DOHH2 (cell line): ENCODE results near the gene NFIA.

Experiments used
- H3F3A ChIP-seq: fragments of 200-600 bp; sonication (generic), shearing (Covaris generic); 2 replicates; pipeline ENCODE4 v1.6.0; 2016; ENCODE audit warnings: antibody characterized with exemption, mild to moderate bottlenecking; ENCODE audit not compliant: control insufficient read depth, insufficient read depth
- H3K27ac ChIP-seq: fragments of 200-600 bp; sonication (generic); 2 replicates; pipeline ENCODE4 v1.5.1; 2014; ENCODE audit warnings: low read depth, mild to moderate bottlenecking, low read length, moderate library complexity
- H3K27me3 ChIP-seq: fragments of 200-600 bp; sonication (generic); 2 replicates; pipeline ENCODE4 v1.6.1; 2014; ENCODE audit warnings: mild to moderate bottlenecking, low read length, mixed read lengths; ENCODE audit not compliant: control insufficient read depth
- H3K36me3 ChIP-seq: fragments of 200-600 bp; sonication (generic); 2 replicates; pipeline ENCODE4 v1.6.1; 2014; ENCODE audit warnings: mild to moderate bottlenecking, low read length, moderate library complexity, mixed read lengths; ENCODE audit not compliant: control insufficient read depth
- H3K4me1 ChIP-seq: fragments of 200-600 bp; sonication (generic); 2 replicates; pipeline ENCODE4 v1.6.1; 2014; ENCODE audit warnings: mild to moderate bottlenecking, low read length, mixed read lengths; ENCODE audit not compliant: control insufficient read depth
- H3K4me2 ChIP-seq: fragments of 200-600 bp; sonication (generic); 2 replicates; pipeline ENCODE4 v1.6.0; 2014; ENCODE audit warnings: mild to moderate bottlenecking, low read length, moderate library complexity
- H3K4me3 ChIP-seq: fragments of 200-600 bp; sonication (generic); 2 replicates; pipeline ENCODE4 v1.5.1; 2014; ENCODE audit warnings: mild to moderate bottlenecking, low read length, mixed read lengths
- H3K79me2 ChIP-seq: fragments of 200-600 bp; sonication (generic); 2 replicates; pipeline ENCODE4 v1.6.1; 2014; ENCODE audit warnings: mild to moderate bottlenecking, low read length, mixed read lengths; ENCODE audit not compliant: control insufficient read depth
- H3K9me2 ChIP-seq: fragments of 200-600 bp; sonication (generic); replicated peaks from 2 replicates; pipeline ENCODE4 v1.6.1; 2014; ENCODE audit warnings: mild to moderate bottlenecking, low read length, mixed read lengths; ENCODE audit not compliant: control insufficient read depth
- H3K9me3 ChIP-seq: fragments of 200-600 bp; sonication (generic); 2 replicates; pipeline ENCODE4 v1.6.1; 2014; ENCODE audit warnings: antibody characterized with exemption, low read length, mixed read lengths; ENCODE audit not compliant: control insufficient read depth, insufficient read depth
- H4K20me1 ChIP-seq: fragments of 200-600 bp; sonication (generic); 2 replicates; pipeline ENCODE4 v1.6.0; 2014; ENCODE audit warnings: low read depth, mild to moderate bottlenecking, antibody characterized with exemption, low read length, moderate library complexity; ENCODE audit not compliant: control insufficient read depth, insufficient read depth
- CTCF ChIP-seq: fragments of 200-600 bp; sonication (generic); IDR thresholded peaks from one replicate; pipeline ENCODE4 v1.5.1; 2014; ENCODE audit warnings: antibody characterized with exemption, mild to moderate bottlenecking, low read depth, low read length; ENCODE audit not compliant: poor library complexity, severe bottlenecking
- EZH2phosphoT487 ChIP-seq: fragments of 200-600 bp; sonication (generic); IDR thresholded peaks from 2 replicates; pipeline ENCODE4 v1.6.1; 2017; ENCODE audit warnings: borderline replicate concordance, mild to moderate bottlenecking, antibody characterized with exemption, low read length, moderate library complexity, mixed read lengths

NFIA gene

GRCh38 chr1:61486783-61487536 is 404.6 kb downstream of the NFIA start:
- Histone ChIP-seq H3K36me3 (no peaks in the 10 kb centered on the region), H3K4me1 (no peaks in the 10 kb centered on the region), H3K27me3 (no peaks in the 10 kb centered on the region; the same call in 1 of the 2 replicates), H3K27ac (no peak overlapping the region), H3K9me3 (no peaks in the 10 kb centered on the region), H3K79me2 (no peaks in the 10 kb centered on the region), H3K9me2 (no peaks in the 10 kb centered on the region), H4K20me1 (no peaks in the 10 kb centered on the region), H3F3A (no peaks in the 10 kb centered on the region), H3K4me3 (no peak overlapping the region), H3K4me2 (no peak overlapping the region)
- TF ChIP-seq EZH2phosphoT487 (no peak), CTCF (no peak)

GRCh38 chr1:61487801-61488200 is 405.4 kb downstream of the NFIA start:
- Histone ChIP-seq H3K4me3 (no peak overlapping the region), H4K20me1 (no peaks in the 10 kb centered on the region), H3K27me3 (no peaks in the 10 kb centered on the region; the same call in 1 of the 2 replicates), H3K27ac (no peak overlapping the region), H3K9me3 (no peaks in the 10 kb centered on the region), H3K36me3 (no peaks in the 10 kb centered on the region), H3K79me2 (no peaks in the 10 kb centered on the region), H3K9me2 (no peaks in the 10 kb centered on the region), H3K4me2 (no peak overlapping the region), H3F3A (no peaks in the 10 kb centered on the region), H3K4me1 (no peaks in the 10 kb centered on the region)
- TF ChIP-seq CTCF (no peak), EZH2phosphoT487 (no peak)

GRCh38 chr1:61490924-61491323 is 408.6 kb downstream of the NFIA start:
- no peaks in the 10 kb centered on the region for H3F3A ChIP-seq
- H3K36me3 ChIP-seq, result no peaks in the 10 kb centered on the region
- no peak overlapping the region for H3K27ac ChIP-seq
- no peaks in the 10 kb centered on the region for H3K4me1 ChIP-seq
- H3K4me3 ChIP-seq, result no peak overlapping the region
- H4K20me1 ChIP-seq, result no peaks in the 10 kb centered on the region
- H3K79me2 ChIP-seq, result no peaks in the 10 kb centered on the region
- no peaks in the 10 kb centered on the region; the same call in 1 of the 2 replicates for H3K27me3 ChIP-seq
- TF ChIP-seq CTCF (no peak), EZH2phosphoT487 (no peak)
- no peaks in the 10 kb centered on the region for H3K9me3 ChIP-seq
- H3K4me2 ChIP-seq, result no peak overlapping the region
- no peaks in the 10 kb centered on the region for H3K9me2 ChIP-seq
